NCI-H146 (cell line): ENCODE data around the gene MAB21L3.

Experiments used
- DNase-seq: peaks from one replicate; lab custom pipeline; 2025; lab: John Stamatoyannopoulos, UW

MAB21L3 gene

GRCh38 chr1:116111524-116112021, 374 bp downstream of the MAB21L3 start:
- DNase-seq = no peak

GRCh38 chr1:116112388-116113140, 1.4 kb downstream of the MAB21L3 start:
- no peak for DNase-seq

GRCh38 chr1:116113615-116114014, 2.4 kb downstream of the MAB21L3 start:
- no peak for DNase-seq

- DNase-seq = no peak
Measured at GRCh38 chr1:116115476-116116439, 4.6 kb downstream of the MAB21L3 start.

GRCh38 chr1:116118471-116118870, 7.3 kb downstream of the MAB21L3 start:
- no peak for DNase-seq

- DNase-seq = no peak
Measured at GRCh38 chr1:116119876-116120275, 8.7 kb downstream of the MAB21L3 start.

- no peak for DNase-seq
Measured at GRCh38 chr1:116122955-116123757, 12.0 kb downstream of the MAB21L3 start.

GRCh38 chr1:116123837-116124533, 12.8 kb downstream of the MAB21L3 start:
- no peak for DNase-seq

GRCh38 chr1:116125758-116126157, 14.6 kb downstream of the MAB21L3 start:
- DNase-seq = no peak

- no peak for DNase-seq
Measured at GRCh38 chr1:116126281-116126680, 15.1 kb downstream of the MAB21L3 start.

GRCh38 chr1:116127123-116127847, 16.1 kb downstream of the MAB21L3 start:
- DNase-seq = no peak

- no peak for DNase-seq
Measured at GRCh38 chr1:116127848-116128540, 16.8 kb downstream of the MAB21L3 start.

- no peak for DNase-seq
Measured at GRCh38 chr1:116128664-116129063, 17.5 kb downstream of the MAB21L3 start.

- no peak for DNase-seq
Measured at GRCh38 chr1:116129537-116129936, 18.3 kb downstream of the MAB21L3 start.

- no peak for DNase-seq
Measured at GRCh38 chr1:116130356-116130755, 19.2 kb downstream of the MAB21L3 start.

GRCh38 chr1:116131170-116131569, 20.0 kb downstream of the MAB21L3 start:
- DNase-seq = no peak

- DNase-seq = no peak
Measured at GRCh38 chr1:116131866-116132605, 20.8 kb downstream of the MAB21L3 start.

GRCh38 chr1:116133696-116134475, 22.7 kb downstream of the MAB21L3 start:
- DNase-seq = no peak

GRCh38 chr1:116134476-116134773, 23.2 kb downstream of the MAB21L3 start:
- no peak for DNase-seq
